GM19238 (cell line): Measurements from ENCODE around the gene TOR4A.
"Not testable (repeated sequence)": the region's sequence is repeated elsewhere in the genome, so short reads cannot be mapped to it uniquely, and the experiment has no call there.

Experiments used
- DNase-seq: peaks from one replicate; pipeline ENCODE4 v3.0.0; 2011; ENCODE audit warnings: low spot score; ENCODE audit not compliant: insufficient read length

TOR4A gene

DNA sequence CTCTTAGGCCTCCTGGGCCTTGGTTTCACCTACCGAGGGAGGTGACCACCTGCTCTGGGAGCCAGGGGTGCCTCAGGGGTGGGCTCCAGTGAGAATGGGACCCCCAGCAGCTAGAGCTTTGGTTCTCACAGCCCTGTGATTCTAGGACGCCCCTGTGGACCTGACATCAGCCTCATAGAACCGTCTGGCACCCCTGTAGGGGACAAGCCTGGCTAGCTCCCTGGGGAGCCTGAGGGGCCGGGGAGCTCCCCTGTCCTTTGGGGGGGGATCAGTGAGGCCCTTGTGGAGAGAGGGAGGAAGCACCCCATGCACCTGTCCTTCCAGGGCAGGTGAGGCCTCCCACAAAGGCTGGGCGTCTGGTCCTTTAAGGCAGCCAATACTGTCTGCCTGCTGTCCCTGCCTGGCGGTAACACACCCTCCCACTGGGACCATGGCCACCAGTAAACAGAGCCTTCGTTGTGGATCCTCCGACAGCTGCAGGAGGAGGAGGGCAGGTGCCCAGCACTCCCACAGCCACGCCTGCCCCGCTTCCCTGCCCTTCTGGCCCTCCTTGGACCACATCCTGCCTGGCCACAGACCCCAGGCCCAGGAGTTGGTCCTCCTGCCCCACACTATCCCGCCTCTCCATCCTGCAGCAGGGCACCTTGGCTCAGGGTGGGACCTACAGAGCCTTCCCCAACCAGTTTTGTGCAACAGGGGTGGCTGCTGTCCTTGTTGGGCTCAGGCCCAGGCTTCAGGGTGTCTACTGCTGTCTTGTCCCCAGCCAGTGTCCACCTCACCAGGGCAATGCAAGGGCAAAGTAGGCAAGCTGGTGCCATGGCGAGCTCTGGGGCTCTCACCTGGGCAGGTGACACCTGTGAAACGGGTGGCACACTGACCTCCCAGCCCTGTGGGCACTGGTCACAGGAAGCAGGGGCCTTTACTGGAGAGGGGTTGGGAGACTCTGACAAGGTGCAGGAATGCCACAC, 39.5 kb upstream of the TOR4A start:
- no peak for DNase-seq

DNA sequence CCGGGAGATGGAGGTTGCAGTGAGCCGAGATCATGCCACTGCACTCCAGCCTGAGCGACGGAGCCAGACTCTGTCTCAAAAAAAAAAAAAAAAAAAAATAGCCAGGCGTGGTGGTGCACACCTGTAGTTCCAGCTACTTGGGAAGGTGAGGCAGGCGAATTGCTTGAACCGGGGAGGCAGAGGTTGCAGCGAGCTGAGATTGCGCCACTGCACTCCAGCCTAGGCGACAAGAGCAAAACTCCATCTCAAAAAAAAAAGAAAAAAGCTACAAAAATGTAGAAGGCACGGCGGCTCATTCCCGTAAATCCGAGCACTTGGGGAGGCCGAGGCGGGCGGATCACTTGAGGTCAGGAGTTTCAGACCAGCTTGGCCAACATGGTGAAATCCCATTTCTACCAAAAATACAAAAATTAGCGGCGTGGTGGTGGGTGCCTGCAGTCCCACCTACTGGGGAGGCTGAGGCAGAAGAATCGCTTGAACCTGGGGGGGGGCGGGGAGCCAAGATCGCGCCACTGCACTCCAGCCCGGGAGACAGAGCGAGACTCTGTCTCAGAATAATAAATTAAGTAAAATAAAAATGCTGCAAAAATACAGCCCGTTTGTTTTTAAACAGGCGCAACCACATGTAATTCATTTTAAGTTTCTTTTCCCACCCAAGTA, 37.9 kb upstream of the TOR4A start:
- not testable (repeated sequence) for DNase-seq

DNA sequence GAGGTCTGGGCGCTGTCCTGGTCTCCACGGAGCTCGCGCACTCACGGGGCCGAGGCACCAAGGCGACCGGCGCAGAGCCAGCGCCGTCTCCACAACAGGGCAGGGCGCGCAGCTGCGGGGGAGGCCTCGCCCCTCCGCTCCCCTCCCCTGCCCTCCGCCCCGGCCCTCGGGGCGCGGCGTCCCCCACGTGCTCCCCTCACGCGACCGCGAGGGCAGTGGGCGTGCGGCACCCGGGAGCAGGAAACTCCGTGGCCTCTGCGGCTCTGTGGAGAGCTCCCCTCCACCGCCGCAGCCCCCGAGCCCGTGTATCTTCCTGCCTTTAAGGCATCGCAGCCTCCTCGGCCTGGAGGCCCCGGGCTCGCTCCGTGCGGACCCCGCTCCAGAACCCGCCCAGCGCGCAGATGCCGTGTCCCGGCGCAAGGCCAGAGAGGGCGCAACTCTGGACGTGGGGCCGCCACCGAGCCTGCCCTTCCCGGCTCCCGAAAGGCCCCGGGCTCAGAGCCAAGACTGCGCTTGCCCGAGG, 37.1 kb upstream of the TOR4A start:
- DNase-seq = peak; percentile 74

DNA sequence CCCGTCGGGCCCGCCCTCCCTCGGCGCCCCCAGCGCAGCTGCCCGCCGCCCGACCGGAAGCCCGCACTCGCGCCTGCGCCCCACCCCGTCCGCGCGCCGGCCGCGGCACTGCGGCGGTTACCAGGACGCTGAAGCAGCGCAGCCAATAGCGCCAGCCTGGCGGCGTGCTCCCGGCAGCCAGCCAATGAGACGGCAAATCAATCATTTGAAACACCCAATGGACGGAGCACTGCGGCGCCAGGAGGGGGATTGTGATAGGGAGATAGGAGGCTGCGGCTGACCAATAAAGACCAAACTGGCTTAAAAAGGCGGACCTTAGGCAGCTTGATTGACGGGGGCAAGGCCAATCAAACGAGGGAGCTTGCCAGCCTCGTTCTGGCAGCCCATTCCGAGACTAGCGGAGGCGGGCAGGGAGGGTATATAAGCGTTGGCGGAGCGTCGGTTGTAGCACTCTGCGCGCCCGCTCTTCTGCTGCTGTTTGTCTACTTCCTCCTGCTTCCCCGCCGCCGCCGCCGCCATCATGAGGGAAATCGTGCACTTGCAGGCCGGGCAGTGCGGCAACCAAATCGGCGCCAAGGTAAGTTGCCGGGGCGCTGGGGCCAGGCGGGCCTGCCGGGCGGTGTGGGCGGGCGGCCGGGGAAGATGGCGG, 36.6 kb upstream of the TOR4A start, which contains the start of gene TUBB4B:
Gene TUBB4B, plus strand, starts transcription at position 447 of the 649 bp plus-strand sequence. Its CDS starts 74 bp downstream, at position 521.
- DNase-seq = peak; percentile 100

DNA sequence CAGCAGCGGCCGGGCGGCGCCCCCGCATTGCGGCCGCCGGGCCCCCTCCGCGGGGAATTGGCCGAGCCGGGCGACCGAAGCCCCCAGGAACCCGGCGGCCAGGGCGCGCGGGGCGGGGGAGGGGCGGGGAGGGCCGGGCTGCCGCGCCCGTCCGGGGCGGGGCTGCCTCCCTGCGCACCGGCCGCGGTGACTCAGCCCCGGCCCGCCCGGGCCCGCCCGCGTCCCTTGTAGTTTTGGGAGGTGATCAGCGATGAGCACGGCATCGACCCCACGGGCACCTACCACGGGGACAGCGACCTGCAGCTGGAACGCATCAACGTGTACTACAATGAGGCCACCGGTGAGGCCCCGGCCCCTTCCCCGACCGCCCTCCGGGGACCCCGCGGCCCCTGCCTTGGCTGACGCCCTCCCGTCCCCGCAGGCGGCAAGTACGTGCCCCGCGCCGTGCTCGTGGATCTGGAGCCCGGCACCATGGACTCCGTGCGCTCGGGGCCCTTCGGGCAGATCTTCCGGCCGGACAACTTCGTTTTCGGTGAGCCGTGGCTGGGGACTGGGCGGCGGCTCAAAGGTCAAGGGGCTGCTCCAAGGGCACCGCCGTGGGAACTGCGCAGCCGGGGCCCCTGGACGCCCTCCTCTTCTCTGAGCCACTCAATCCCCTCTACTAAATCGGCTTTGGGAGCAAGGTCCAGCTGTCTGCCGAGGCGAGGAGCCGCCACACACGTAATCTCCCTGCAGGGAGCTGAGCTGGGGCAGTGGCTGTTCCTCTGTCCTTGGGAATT, 35.8 kb upstream of the TOR4A start:
- peak; percentile 66 for DNase-seq

DNA sequence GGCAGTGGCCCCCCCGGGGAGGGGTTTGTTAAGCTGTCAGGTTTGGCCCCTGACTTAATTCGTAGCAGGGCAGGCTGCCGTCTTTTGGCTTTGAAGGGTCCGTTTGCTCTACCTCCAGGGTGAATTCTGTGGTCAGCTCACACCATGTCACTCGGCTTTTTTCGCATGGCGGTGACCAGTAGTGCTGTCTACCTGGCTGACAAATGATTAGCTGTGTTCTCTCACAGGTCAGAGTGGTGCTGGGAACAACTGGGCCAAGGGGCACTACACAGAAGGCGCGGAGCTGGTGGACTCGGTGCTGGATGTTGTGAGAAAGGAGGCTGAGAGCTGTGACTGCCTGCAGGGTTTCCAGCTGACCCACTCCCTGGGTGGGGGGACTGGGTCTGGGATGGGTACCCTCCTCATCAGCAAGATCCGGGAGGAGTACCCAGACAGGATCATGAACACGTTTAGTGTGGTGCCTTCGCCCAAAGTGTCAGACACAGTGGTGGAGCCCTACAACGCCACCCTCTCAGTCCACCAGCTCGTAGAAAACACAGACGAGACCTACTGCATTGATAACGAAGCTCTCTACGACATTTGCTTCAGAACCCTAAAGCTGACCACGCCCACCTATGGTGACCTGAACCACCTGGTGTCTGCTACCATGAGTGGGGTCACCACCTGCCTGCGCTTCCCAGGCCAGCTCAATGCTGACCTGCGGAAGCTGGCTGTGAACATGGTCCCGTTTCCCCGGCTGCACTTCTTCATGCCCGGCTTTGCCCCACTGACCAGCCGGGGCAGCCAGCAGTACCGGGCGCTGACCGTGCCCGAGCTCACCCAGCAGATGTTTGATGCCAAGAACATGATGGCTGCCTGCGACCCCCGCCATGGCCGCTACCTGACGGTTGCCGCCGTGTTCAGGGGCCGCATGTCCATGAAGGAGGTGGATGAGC, 35.0 kb upstream of the TOR4A start:
- no peak for DNase-seq

DNA sequence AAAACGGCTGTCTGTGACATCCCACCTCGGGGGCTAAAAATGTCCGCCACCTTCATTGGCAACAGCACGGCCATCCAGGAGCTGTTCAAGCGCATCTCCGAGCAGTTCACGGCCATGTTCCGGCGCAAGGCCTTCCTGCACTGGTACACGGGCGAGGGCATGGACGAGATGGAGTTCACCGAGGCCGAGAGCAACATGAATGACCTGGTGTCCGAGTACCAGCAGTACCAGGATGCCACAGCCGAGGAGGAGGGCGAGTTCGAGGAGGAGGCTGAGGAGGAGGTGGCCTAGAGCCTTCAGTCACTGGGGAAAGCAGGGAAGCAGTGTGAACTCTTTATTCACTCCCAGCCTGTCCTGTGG, 34.3 kb upstream of the TOR4A start:
- DNase-seq = not testable (repeated sequence)

DNA sequence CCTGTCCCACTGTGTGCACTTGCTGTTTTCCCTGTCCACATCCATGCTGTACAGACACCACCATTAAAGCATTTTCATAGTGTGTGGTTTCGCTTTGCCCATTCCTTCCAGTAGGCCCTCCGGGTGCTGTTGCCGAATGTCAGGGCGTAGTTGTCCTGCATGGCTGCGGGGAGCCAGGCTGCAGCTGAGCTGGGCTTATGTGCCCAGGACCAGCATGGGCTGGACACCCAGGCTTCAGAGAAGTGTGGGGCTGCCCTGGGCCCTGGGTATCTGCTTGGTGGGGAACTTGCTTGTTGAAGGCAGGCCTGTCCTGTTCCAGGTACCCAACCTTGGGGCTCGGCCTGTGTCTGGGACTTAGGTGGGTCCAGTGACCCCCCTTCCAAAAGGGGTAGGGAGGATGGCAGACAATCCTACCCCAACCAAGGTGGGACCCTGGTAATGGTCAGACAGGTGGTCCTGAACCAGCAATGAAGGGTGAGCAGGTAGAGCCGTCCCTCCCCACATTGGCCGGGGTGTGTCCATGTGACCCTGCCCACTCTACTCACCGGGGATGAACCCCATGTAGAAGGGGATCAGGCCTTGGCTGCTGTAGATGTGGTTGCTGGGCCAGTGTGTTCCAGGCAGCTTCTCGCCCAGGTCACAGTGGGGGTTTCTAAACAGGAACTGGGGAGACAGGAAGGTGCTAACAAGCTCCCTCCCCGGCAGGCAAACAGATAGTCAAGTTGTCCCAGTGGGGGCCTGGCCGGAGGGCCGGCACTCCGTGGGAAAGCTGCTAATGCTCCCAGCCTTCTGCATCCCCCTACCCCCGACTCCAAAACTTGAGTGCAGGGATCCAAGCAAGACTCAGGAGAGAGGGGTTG, 33.7 kb upstream of the TOR4A start:
- no peak for DNase-seq

DNA sequence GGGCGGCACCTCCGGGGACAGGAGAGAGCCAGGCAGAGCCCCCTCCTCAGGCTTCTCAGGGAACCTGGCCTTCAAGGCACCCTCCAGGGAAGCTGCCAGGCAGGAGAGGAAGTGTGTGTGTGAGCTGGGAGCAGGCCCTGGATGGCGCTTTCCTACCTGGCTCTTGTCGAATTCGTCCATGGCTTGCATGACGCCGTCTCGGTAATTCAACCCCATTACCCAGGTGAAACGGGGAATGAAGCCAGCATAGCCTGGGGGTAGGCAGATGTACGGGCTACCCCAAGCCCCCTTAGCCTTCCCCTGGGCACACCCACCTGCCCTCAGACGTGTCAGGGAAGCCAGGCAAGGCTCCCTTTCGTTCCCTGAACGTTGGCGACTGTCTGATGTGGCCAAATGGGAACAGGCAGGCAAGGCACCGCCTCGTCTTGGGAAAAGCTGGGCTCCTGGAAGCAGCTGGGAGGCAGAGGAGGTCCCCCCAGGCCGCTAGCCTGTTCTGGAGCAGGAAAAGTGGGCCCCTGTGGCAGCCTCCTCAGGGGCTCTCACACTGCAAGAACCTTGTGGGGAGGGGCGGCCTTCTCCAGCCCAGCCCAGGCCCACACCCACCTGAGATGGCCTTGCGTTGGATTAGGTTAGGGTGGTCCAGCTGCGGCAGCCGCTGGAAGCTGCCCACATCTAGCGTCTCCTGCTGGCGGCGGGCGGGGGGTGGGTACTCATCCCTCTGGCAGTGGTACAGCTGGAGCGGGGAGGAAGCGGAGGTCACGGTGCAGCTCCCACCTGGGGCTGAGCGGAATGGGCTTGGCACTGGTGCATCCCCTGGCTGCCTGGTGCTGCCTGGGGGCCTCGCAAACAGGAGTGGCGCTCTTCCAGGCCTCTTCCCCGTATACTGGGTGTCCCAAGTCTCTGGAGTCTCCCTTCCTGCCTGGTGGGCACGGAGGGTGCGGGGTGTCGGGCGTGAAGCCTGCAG, 32.8 kb upstream of the TOR4A start:
- no peak for DNase-seq

DNA sequence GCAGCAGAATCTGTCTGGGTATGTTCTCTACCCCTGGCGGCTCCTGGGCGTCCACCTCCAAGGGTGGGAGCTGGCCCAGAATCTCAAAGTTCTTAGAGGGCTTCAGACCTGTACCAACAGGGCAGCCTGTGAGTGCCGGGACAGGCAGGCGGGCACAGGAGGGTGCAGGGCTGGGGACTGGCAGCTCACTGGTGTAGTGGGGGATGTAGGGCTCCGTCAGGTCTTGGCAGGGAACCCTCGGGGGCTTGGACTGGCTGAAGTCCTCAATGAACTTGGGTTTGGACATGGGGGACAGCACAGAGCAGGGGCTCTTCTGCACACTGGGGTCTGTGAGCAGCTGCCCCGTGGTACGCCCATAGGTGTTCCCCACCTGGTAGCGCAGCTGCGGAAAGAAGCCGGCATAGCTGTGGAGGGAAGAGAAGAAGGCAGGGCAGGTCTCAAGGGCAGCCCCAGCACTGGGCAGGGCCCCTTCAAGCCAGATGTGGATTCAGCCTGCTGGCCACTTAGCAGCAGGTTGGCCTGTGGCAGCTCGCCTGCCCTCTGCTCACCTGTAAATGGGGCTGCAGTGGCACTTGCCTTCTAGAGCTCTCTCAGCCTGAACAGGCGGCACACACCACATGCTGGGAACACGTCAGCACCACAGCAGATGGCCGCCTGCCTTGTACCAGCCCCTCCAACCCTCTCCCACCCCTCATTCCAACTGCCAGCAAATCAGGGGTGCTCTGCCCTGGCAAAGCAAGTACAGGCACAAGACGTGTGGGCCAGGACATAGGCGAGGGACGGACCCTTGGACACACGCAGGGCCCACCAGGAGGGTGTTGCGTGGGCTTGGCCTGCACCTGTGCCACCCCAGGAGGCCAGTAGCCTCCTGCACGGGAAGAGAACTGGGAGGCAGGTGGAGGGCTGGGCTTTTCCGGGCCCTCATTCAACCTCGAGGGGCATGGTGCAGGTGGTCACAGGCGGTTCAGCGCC, 31.8 kb upstream of the TOR4A start:
- no peak for DNase-seq

DNA sequence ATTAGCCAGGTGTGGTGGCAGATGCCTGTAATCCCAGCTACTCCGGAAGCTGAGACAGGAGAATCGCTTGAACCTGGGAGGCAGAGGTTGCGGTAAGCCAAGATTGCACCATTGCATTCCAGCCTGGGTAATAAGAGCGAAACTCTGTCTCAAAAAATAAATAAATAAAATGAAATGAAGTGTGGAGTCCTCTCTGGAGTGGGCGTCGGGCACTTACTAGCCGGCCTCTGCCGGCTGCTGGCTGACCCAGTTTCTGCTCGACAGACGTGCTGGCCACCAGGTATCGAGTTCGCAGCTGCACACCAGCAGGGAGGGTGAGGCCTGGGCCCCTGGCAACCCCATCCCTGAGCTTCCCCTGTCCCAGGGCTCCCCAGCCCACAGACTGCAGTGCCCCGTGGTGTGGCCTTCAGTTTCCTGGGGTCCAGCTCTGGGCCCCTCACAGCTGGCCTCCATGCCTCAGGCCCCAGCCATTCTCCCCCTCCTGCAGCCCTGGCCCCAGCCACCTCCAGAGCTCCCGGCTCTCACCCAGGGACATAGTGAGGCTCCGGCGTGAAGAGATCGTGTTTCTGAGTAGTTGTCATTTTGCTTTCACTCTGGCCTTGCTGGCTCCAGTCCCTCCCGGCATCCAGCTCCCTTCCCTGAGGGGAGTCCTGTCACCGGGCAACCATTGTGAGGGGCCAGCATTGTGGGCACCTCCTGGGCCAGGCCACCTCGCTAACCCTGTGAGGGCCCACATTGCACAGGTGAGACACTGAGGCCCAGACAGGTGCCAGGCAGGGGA, 30.2 kb upstream of the TOR4A start:
- DNase-seq = no peak

DNA sequence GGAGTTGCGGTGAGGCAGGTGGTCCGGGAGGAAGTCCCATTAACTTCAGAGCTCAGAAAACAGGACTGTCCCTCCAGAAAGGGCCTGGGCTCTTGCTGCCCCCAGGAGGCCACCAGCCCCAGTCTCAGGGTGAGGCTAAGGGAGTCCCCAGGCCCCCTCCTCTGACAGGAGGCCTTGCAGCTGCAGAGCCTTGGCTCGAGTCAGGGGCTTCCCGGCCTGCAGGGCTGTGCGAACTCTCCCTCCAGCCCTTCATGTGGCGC, 29.7 kb upstream of the TOR4A start:
- DNase-seq = no peak

DNA sequence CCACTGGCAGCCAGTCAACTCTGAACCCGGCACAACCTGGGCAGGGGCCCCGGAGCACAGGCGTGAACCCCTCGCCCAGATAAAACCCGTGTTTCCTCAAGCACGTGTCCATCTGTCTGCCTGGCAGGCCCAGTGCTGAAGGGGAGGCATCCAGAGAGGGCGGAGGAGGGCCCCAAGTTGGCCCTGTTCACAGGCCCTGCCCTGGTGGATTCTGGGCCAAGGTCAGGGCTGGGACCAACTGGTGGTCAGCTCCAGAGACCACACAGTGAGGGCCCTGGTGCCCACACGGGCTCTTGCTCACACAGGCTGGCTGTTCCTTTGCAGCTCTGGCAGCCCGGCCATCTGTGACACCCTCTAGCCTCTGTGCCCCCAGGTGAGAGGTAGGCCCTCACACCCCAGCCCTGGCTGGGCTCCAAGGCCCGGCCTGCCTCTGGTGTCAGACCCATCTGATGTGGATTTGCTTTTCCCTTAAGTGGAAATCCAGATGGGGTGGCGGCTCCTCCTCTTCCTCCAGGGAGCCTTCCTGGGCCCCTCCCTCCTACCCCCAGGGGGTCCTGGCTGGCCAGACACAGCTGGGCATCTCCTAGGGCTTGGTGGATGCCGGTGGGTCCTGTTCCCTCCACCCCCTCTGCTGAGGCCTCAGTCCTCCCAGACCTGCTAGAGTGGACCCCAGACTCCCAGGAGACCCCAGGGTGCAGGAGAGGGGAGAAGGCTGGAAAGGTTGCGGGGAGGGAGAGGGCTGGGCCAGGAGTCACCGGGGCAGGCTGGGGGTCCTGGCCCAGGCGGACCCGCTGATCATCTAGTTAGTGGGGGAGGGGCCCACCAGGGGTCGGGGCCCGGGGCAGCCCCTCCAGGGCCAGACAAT, 27.0 kb upstream of the TOR4A start:
- no peak for DNase-seq

DNA sequence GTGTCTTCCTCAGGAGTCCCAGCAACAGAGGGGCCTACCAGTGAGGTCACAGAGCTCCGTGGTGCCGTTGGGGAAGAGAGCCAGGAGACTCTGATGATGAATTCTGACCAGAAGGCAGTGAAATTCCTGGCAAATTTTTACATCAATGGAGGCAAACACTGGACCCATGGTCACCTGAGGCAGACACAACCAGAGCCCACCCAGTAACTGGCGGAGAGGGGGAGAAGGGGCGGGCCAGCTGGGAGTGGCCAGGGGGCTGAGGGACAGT, 26.4 kb upstream of the TOR4A start, which contains the start of gene STPG3:
Gene STPG3, plus strand, starts transcription at position 93 of the 268 bp plus-strand sequence. Its CDS starts 1 bp downstream, at position 94.
- DNase-seq = no peak
